ENCODE measurements around the gene CCDC69. TPM values are rescaled to one million over a fixed set of nuclear protein-coding genes. Genes with fewer than 3 reads are reported as not detected.

CCDC69 gene
- total and polyA plus RNA-seq, 2 of the 8 experiments (the other 6 are each of a cell fraction or from before 2014, with no cell fraction given), result 8.4 to 10.8 TPM

DNA sequence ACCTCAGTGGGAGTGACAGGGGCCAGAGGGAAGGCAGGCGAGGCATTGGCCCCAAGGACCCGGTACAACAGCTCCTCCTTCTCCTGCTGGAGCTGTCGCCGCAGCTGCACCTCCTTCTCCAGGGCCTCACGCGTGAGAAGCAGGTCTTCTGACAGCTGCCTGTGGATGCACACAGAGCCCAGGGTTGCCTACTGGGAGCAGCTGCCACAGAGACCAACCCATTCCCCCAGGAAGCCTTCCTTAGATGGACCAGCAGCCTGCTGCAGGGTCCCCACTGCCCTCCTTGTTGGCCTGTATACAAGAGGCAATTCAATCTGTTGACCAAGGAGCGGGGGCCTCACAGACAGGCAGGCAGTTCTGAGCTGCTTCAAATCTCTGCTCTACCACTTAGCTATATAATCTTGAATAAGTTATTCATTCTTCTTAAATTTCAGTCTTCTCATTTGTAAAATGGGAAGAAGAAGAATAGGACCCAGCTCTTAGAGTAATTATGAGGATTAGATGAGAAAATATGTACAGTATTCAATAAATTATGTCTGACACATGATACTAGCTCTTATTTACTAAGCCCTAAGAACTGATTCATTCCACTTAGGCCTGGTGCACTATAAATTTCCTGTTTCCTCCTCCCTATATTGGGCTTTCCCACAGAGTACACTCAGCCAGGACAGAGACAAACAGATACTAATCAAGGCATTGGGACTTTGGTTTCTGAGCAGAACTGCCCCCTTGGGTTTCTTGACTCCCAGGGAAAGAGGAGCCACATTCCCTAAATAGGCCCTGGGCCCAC is 40.2 kb downstream of the CCDC69 start (continued):
- TF ChIP-seq ATF2 (IDR thresholded peaks at IDR 0.05; ENCODE audit: low read length) (no peak), TBP (IDR thresholded peaks at IDR 0.05; ENCODE audit: low read depth, low read length) (no peak), HDAC6 (IDR thresholded peaks at IDR 0.05; ENCODE audit: low read depth, low read length) (no peak), SP2 (IDR thresholded peaks at IDR 0.05; ENCODE audit: low read length) (no peak)
